Sigmoid colon (tissue), 3 donors: ENCODE measurements around the gene ZNF562.

ENCODE experiments used
- POLR2A ChIP-seq, 2 donors: fragments of 450-650 bp; IDR thresholded peaks; one replicate each; pipeline ENCODE4 v1.6.1; 2016; ENCODE audit warnings: antibody characterized with exemption in 2 of 2, mild to moderate bottlenecking in 2 of 2, moderate library complexity in 2 of 2
- TF ChIP-seq, protein P1 (sequence below), 4 experiments: fragments of 450-650 bp in 3 of 4; fragments of 200-600 bp in 1 of 4; IDR thresholded peaks; one replicate each; pipeline ENCODE4 v1.5.1; 2016 to 2019; ENCODE audit warnings: antibody characterized with exemption in 4 of 4, mild to moderate bottlenecking in 3 of 4, moderate library complexity in 2 of 4

DNA sequence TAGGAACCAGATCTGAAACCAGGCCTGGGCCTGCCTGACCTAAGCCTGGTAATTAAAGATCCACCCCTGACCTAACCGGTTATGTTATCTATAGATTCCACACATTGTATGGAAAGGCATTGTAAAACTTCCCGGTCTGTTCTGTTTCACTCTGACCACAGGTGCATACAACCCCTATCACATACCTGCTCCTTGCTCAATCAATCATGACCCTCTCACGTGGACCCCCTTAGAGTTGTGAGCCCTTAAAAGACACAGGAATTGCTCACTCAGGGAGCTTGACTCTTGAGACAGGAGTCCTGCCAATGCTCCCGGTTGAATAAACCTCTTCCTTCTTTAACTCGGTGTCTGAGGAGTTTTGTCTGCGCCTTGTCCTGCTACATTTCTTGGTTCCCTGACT, 27.3 kb upstream of the ZNF562 start:
- TF ChIP-seq, protein P1, sequence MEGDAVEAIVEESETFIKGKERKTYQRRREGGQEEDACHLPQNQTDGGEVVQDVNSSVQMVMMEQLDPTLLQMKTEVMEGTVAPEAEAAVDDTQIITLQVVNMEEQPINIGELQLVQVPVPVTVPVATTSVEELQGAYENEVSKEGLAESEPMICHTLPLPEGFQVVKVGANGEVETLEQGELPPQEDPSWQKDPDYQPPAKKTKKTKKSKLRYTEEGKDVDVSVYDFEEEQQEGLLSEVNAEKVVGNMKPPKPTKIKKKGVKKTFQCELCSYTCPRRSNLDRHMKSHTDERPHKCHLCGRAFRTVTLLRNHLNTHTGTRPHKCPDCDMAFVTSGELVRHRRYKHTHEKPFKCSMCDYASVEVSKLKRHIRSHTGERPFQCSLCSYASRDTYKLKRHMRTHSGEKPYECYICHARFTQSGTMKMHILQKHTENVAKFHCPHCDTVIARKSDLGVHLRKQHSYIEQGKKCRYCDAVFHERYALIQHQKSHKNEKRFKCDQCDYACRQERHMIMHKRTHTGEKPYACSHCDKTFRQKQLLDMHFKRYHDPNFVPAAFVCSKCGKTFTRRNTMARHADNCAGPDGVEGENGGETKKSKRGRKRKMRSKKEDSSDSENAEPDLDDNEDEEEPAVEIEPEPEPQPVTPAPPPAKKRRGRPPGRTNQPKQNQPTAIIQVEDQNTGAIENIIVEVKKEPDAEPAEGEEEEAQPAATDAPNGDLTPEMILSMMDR (IDR thresholded peaks at IDR 0.05), result no peak
- no peak for TF ChIP-seq POLR2A (IDR thresholded peaks at IDR 0.05)
